HepG2 (cell line): ENCODE data around the gene PMEPA1. TPM values are rescaled to one million over a fixed set of nuclear protein-coding genes. Genes with fewer than 3 reads are reported as not detected.

Source experiments
- ATAC-seq: fragments of 200-7000 bp; cut with Tn5 transposase; 3 replicates; pipeline ENCODE4 v1.9.1; 2020; ENCODE audit warnings: mild to moderate bottlenecking, moderate library complexity
- BruUV-seq: library from RNA; stranded (reverse); fragments of 400-500 nt; replicated peaks from 2 replicates; lab custom pipeline; 2021; lab: Mats Ljungman, UMichigan
- CTCF ChIA-PET: fragments of 300-600 bp; formaldehyde crosslinking; extraction: SDS; loops from one replicate; lab custom pipeline; 2021; ENCODE audit warnings: low total read pairs, inconsistent platforms, low intra/inter-chr PET ratio; lab: Yijun Ruan, JAX
- POLR2A ChIA-PET: fragments of 350-600 bp; sonication (Branson Sonifier 250); formaldehyde crosslinking; loops from one replicate; lab custom pipeline; 2020; ENCODE audit warnings: antibody characterized with exemption, inconsistent platforms; lab: Yijun Ruan, JAX
- DNase-seq: peaks from one replicate; pipeline ENCODE4 v3.0.0-alpha.2; 2015; ENCODE audit warnings: low spot score
- FAIRE-seq: peaks from 3 replicates; lab custom pipeline; 2011; peaks lifted over from hg19 to GRCh38; lab: Jason Lieb, UNC
- H2AFZ ChIP-seq: one replicate; pipeline ENCODE4 v1.6.1; 2011; ENCODE audit warnings: low read length, inconsistent platforms
- H3K27ac ChIP-seq: fragments of 300-600 bp; 3 replicates; pipeline ENCODE4 v1.8.0; 2011; ENCODE audit warnings: mixed run types, mild to moderate bottlenecking, mixed read lengths, low read length, inconsistent platforms; ENCODE audit not compliant: insufficient read depth; ENCODE audit errors: extremely low read length
- H3K27me3 ChIP-seq, 2 experiments: fragments of 200-600 bp in 1 of 2; 2 replicates in 1 of 2; 3 replicates in 1 of 2; pipeline versions ENCODE4 v1.6.0 to v1.8.0; 2011; ENCODE audit warnings: low read length in 2 of 2, mild to moderate bottlenecking in 2 of 2, moderate library complexity in 2 of 2, inconsistent platforms in 1 of 2; ENCODE audit not compliant: insufficient read depth in 2 of 2, control insufficient read depth in 1 of 2
- H3K36me3 ChIP-seq, 2 experiments: fragments of 200-600 bp in 1 of 2; replicated peaks in 1 of 2; 2 replicates in 1 of 2; 3 replicates in 1 of 2; pipeline versions ENCODE4 v1.5.1 to v1.8.0; 2011; ENCODE audit warnings: low read length in 2 of 2, inconsistent platforms in 1 of 2; ENCODE audit not compliant: insufficient read depth in 2 of 2, control insufficient read depth in 1 of 2
- H3K4me1 ChIP-seq: 2 replicates; pipeline ENCODE4 v1.5.1; 2012; ENCODE audit warnings: low read length, inconsistent platforms; ENCODE audit not compliant: insufficient read depth
- H3K4me2 ChIP-seq: 2 replicates; pipeline ENCODE4 v1.6.0; 2011; ENCODE audit warnings: low read depth, low read length, inconsistent platforms
- H3K4me3 ChIP-seq, 3 experiments: fragments of 200-600 bp in 1 of 3; sonication (generic), shearing (Covaris generic) in 1 of 3; replicated peaks in 1 of 3; 2 replicates each; pipeline ENCODE4 v1.5.1; 2011 to 2016; ENCODE audit warnings: low read length in 3 of 3, inconsistent platforms in 2 of 3, low read depth in 2 of 3, mild to moderate bottlenecking in 2 of 3, control low read depth in 1 of 3, mixed read lengths in 1 of 3; ENCODE audit not compliant: insufficient read depth in 1 of 3
- H3K79me2 ChIP-seq: one replicate; pipeline ENCODE4 v1.6.1; 2011; ENCODE audit warnings: low read length, inconsistent platforms; ENCODE audit not compliant: insufficient read depth
- H3K9ac ChIP-seq: 2 replicates; pipeline ENCODE4 v1.6.0; 2011; ENCODE audit warnings: mild to moderate bottlenecking, low read depth, low read length, inconsistent platforms; ENCODE audit not compliant: insufficient read depth
- H3K9me3 ChIP-seq: 2 replicates; pipeline ENCODE4 v1.5.1; 2012; ENCODE audit warnings: mild to moderate bottlenecking, low read length
- H4K20me1 ChIP-seq: 2 replicates; pipeline ENCODE4 v1.6.0; 2011; ENCODE audit warnings: inconsistent platforms, mild to moderate bottlenecking, low read length, moderate library complexity; ENCODE audit not compliant: insufficient read depth
- MLXIP ChIP-seq: sonication (generic); formaldehyde crosslinking; IDR thresholded peaks from 2 replicates; pipeline ENCODE4 v1.9.0; 2021; ENCODE audit warnings: missing genetic modification reagents, borderline replicate concordance
- MYC ChIP-seq: sonication (generic); formaldehyde crosslinking; IDR thresholded peaks from 2 replicates; pipeline ENCODE4 v1.9.0; 2021; ENCODE audit warnings: missing genetic modification reagents, borderline replicate concordance
- SALL1 ChIP-seq: sonication (generic); formaldehyde crosslinking; IDR thresholded peaks from 2 replicates; pipeline ENCODE4 v1.8.0; 2022; ENCODE audit warnings: mild to moderate bottlenecking, missing genetic modification reagents
- SMC3 ChIP-seq: IDR thresholded peaks from 2 replicates; pipeline ENCODE4 v1.6.1; 2011; ENCODE audit warnings: low read length, improper control_type of control experiment
- THAP7 ChIP-seq: sonication (generic); formaldehyde crosslinking; IDR thresholded peaks from 2 replicates; pipeline ENCODE4 v1.8.1; 2023; ENCODE audit warnings: mild to moderate bottlenecking, missing genetic modification reagents
- ZBTB7B ChIP-seq: sonication (generic); formaldehyde crosslinking; IDR thresholded peaks from 2 replicates; pipeline ENCODE4 v1.4.0; 2020; ENCODE audit warnings: missing genetic modification reagents
- WGBS: methylation state at CpG from one replicate; pipeline ENCODE4 v1.1.6; 2017; ENCODE audit warnings: low lambda C conversion rate; 5-methylcytosine and 5-hydroxymethylcytosine counted together
- in situ Hi-C: cut with HindIII; loops from 2 replicates; pipeline ENCODE4 v1.10.0; 2017; ENCODE audit warnings: low pct_unique_long_range_greater_than_20kb; ENCODE audit not compliant: extremely low pct_ligation_motif_present
- intact Hi-C: fragments of 100-400 bp; cut with micrococcal nuclease; formaldehyde crosslinking; loops from one replicate; pipeline ENCODE4 v1.10.0; 2022; ENCODE audit not compliant: unreplicated experiment
- polyA plus RNA-seq, 8 experiments: library from polyadenylated mRNA; depleted of rRNA in 3 of 8; stranded (reverse) in 7 of 8; unstranded in 1 of 8; fragments of >200 nt; fragmentation: Illumina TruSeq in 4 of 8; extraction: Trizol in 4 of 8; gene quantifications; 2 replicates each; pipeline versions ENCODE4 v1.2.1 to v1.2.3, GENCODE V29; 2011 to 2016; ENCODE audit warnings: low read depth in 4 of 8, missing spikeins in 1 of 8, mixed read lengths in 1 of 8; ENCODE audit not compliant: insufficient read depth in 1 of 8
- total RNA-seq, 5 experiments: library from RNA; depleted of rRNA; stranded (reverse); fragments of >200 nt; fragmentation: Illumina TruSeq; extraction: Trizol; gene quantifications; 2 replicates each; pipeline ENCODE4 v1.2.3, GENCODE V29; 2016; ENCODE audit warnings: low read depth in 1 of 5

PMEPA1 gene
- total and polyA plus RNA-seq, 2 of the 13 experiments (the other 11 are each of a cell fraction or from before 2014, with no cell fraction given): not detected

DNA sequence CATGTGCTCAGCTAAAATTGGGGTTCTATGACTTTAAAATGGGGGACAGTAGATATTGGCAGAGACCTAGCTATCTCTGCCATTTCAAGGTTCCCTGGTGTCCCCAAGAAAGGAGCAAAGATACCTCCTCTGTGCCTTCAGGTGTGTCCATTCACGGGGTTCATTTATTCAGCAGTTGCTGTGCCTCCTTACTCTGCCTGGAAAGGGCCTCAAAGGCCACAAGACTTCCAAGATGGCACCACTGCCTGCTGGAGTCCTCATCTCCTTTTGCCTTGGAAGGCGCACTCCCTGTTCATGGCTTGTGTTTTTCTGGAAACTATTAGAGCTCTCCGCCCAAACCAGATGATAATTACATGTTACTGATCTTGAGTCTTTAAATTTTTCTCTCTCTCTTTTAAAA lies 85.7 kb downstream of the PMEPA1 start:
- Histone ChIP-seq H3K4me1 (no peaks in the 10 kb centered on the region), H2AFZ (no peak overlapping the region), H3K27me3 (peaks cover 2 to 45% of the 10 kb centered on the region in 2 experiments; a peak in 4 of 5 replicates), H3K9me3 (peaks cover 9% of the 10 kb centered on the region; the same call in 1 of the 2 replicates), H3K36me3 (no peaks in the 10 kb centered on the region), H3K79me2 (no peaks in the 10 kb centered on the region), H3K9ac (no peak overlapping the region), H3K4me3 (no peak overlapping the region), H3K27ac (no peak overlapping the region), H3K4me2 (no peak overlapping the region), H4K20me1 (no peaks in the 10 kb centered on the region)
- TF ChIP-seq ZBTB7B (CRISPR knock-in tag): no peak
- DNase-seq (no peak), ATAC-seq (no peak), FAIRE-seq (no peak)
- CTCF ChIA-PET: no interaction called here
- intact Hi-C loops (no loop called here), in situ Hi-C loops (no loop called here)
- no TSS peak for BruUV-seq
- POLR2A ChIA-PET: no interaction called here
- WGBS: 25% methylated on average over 3 of the region's 3 CpGs

DNA sequence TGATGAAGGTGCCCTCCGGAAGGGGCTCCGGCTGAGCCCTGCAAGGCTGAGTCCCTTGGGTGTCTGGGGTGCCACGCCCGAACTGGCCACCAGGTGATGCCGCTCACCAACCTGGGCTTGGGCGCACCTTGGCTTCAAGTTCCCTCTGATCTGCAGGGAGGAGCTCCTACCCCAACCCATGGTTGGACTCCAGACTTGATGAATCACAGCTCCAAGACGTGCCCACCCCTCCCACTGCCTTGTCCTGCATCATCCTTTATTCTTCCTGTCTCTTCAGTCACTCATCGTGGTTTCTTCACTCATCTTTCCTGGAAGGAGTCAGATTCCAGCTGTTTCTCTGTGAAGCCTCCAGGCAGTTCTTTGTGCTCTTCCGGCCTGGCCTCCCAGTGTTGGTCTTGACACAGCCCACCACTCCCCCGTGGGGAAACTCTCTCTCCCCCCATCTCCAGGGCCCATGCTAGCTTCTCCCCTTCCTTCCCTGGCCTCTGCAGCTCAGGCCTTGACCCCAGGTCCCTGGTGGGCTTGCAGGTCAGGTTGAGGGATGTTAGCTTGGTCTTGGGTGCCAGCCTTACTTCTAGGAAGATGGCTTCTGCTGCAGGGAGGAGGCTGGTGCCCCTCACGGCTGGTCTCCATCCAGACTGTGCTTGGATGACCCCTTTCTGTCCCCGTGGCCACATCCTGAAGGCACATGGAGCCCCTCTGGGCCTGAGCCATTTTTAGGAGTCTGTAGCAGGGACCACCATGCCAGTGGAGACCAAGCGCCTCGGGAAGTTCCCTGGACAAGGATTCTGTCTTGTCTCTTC lies 87.0 kb downstream of the PMEPA1 start:
- no TSS peak for BruUV-seq
- Histone ChIP-seq H3K9ac (no peak overlapping the region), H4K20me1 (no peaks in the 10 kb centered on the region), H3K9me3 (peaks cover 9% of the 10 kb centered on the region; the same call in 1 of the 2 replicates), H3K27me3 (peaks cover 2 to 58% of the 10 kb centered on the region in 2 experiments; a peak in 4 of 5 replicates), H3K79me2 (no peaks in the 10 kb centered on the region), H3K4me2 (no peak overlapping the region), H3K4me1 (no peaks in the 10 kb centered on the region), H3K4me3 (no peak overlapping the region), H3K36me3 (no peaks in the 10 kb centered on the region), H2AFZ (no peak overlapping the region), H3K27ac (no peak overlapping the region)
- intact Hi-C loops (loop anchor here (1.0 kb wide), 1 partner anchor 557 kb away; no protein-coding TSS in a partner anchor), in situ Hi-C loops (no loop called here)
- peak; percentile 92 for ATAC-seq
- peak; percentile 41 for DNase-seq
- peak; percentile 64 for FAIRE-seq
- 10% methylated on average over 13 of the region's 14 CpGs for WGBS
- ChIA-PET POLR2A (no interaction called here), CTCF (interaction anchor here (1.4 to 2.4 kb wide), 2 partner anchors 557 to 588 kb away, joined by 5 to 26 read pairs; no protein-coding TSS in a partner anchor)
- peak; percentile 23 for TF ChIP-seq SMC3
- 0 out of 2 replicates have a peak, but pooled peaks have one; percentile 22 for TF ChIP-seq MYC (CRISPR knock-in tag)
- TF ChIP-seq SALL1 (CRISPR knock-in tag): peak; percentile 26; the same call in 1 of the 2 replicates
- peak; percentile 60; the same call in 1 of the 2 replicates for TF ChIP-seq THAP7 (CRISPR knock-in tag)
- no peak for TF ChIP-seq MLXIP (CRISPR knock-in tag)
